ENCODE results near the gene SUCLG1. TPM values are rescaled to one million over a fixed set of nuclear protein-coding genes. Genes with fewer than 3 reads are reported as not detected.

The SUCLG1 gene
- total and polyA plus RNA-seq, 10 of the 15 experiments (the other 5 are each of a cell fraction or from before 2014, with no cell fraction given) = 75.4 to 197 (median 93.6) TPM

- no peak overlapping the region for H2AFZ ChIP-seq (ENCODE audit: control insufficient read depth, low read depth, low read length)
- peaks cover 2 to 8% of the 10 kb centered on the region in 2 experiments; a peak in 3 of 4 replicates for H3K36me3 ChIP-seq (ENCODE audit: control insufficient read depth in 2 of 2, insufficient read depth in 2 of 2, low read length in 1 of 2)
- FAIRE-seq = no peak
- no peak for TF ChIP-seq ESRRA (IDR thresholded peaks at IDR 0.05; ENCODE audit: low read length)
- no peak for TF ChIP-seq NFIC (IDR thresholded peaks at IDR 0.05; ENCODE audit: low read depth, low read length)
- TF ChIP-seq NFXL1 (IDR thresholded peaks at IDR 0.05; ENCODE audit: borderline replicate concordance) = no peak
- TF ChIP-seq CHD4 (IDR thresholded peaks at IDR 0.05) = no peak
- TF ChIP-seq RUNX3 (IDR thresholded peaks at IDR 0.05; ENCODE audit: low read length) = no peak
- H3K4me2 ChIP-seq (ENCODE audit: control insufficient read depth, insufficient read depth) = no peak overlapping the region
- H3K27me3 ChIP-seq (replicated peaks in 1 of 2; ENCODE audit: control insufficient read depth in 2 of 2, insufficient read depth in 2 of 2, low read length in 1 of 2) = no peaks in the 10 kb centered on the region
- no peaks in the 10 kb centered on the region for H3K79me2 ChIP-seq (ENCODE audit: control insufficient read depth, insufficient read depth, low read length)
- no peak overlapping the region for H3K4me3 ChIP-seq
- ATAC-seq = no peak
- DNase-seq (ENCODE audit: low read depth, low spot score) = no peak
- in situ Hi-C loops (cut with MboI) (no loop called here), intact Hi-C loops (cut with micrococcal nuclease; ENCODE audit: unreplicated experiment) (no loop called here)
- SMC1A ChIA-PET (ENCODE audit: uncharacterized antibody, unreplicated experiment) = no interaction called here
- CTCF ChIA-PET = no interaction called here
- BruUV-seq (replicated peaks) = no TSS peak
- no peaks in the 10 kb centered on the region for H4K20me1 ChIP-seq (ENCODE audit: control insufficient read depth, insufficient read depth)
- H3K27ac ChIP-seq (ENCODE audit: control insufficient read depth, insufficient read depth) = no peak overlapping the region
- 64% methylated on average over 2 of the region's 2 CpGs for WGBS (ENCODE audit: insufficient coverage, insufficient replicate concordance, low lambda C conversion rate, missing lambda C conversion rate)
- RAD21 ChIA-PET (ENCODE audit: unreplicated experiment) = no interaction called here
- POLR2A ChIA-PET = no interaction called here
- no peaks in the 10 kb centered on the region for H3K9me3 ChIP-seq (replicated peaks; ENCODE audit: control insufficient read depth, insufficient read depth, low read length)
- H3K4me1 ChIP-seq (ENCODE audit: control insufficient read depth, insufficient read depth, low read length) = no peaks in the 10 kb centered on the region
- H3K9ac ChIP-seq (ENCODE audit: control insufficient read depth, insufficient read depth, low read length) = no peak overlapping the region
Measured at GRCh38 chr2:84421197-84421596, 37.9 kb downstream of the SUCLG1 start.

- H3K36me3 ChIP-seq (ENCODE audit: control insufficient read depth in 2 of 2, insufficient read depth in 2 of 2, low read length in 1 of 2) = no peaks in the 10 kb centered on the region; a peak in 2 of 4 replicates
- no peak overlapping the region for H3K9ac ChIP-seq (ENCODE audit: control insufficient read depth, insufficient read depth, low read length)
- ChIA-PET POLR2A (interaction anchor here (0.6 kb wide), 1 partner anchor 119 kb away, joined by 3 read pairs; no protein-coding TSS in a partner anchor), SMC1A (ENCODE audit: uncharacterized antibody, unreplicated experiment) (interaction anchor here (1.3 kb wide), 1 partner anchor 8 kb away, joined by 3 read pairs; no protein-coding TSS in a partner anchor), CTCF (interaction anchor here (1.4 kb wide), 1 partner anchor 102 kb away, joined by 3 read pairs; no protein-coding TSS in a partner anchor), RAD21 (ENCODE audit: unreplicated experiment) (no interaction called here)
- H3K27ac ChIP-seq (ENCODE audit: control insufficient read depth, insufficient read depth) = no peak overlapping the region
- no peaks in the 10 kb centered on the region for H3K27me3 ChIP-seq (replicated peaks in 1 of 2; ENCODE audit: control insufficient read depth in 2 of 2, insufficient read depth in 2 of 2, low read length in 1 of 2)
- FAIRE-seq (no peak), DNase-seq (ENCODE audit: low read depth, low spot score) (no peak), ATAC-seq (no peak)
- no peaks in the 10 kb centered on the region for H3K79me2 ChIP-seq (ENCODE audit: control insufficient read depth, insufficient read depth, low read length)
- no peaks in the 10 kb centered on the region for H3K9me3 ChIP-seq (replicated peaks; ENCODE audit: control insufficient read depth, insufficient read depth, low read length)
- H3K4me1 ChIP-seq (ENCODE audit: control insufficient read depth, insufficient read depth, low read length) = no peaks in the 10 kb centered on the region
- intact Hi-C loops (cut with micrococcal nuclease; ENCODE audit: unreplicated experiment) (no loop called here), in situ Hi-C loops (cut with MboI) (no loop called here)
- no peak overlapping the region for H3K4me2 ChIP-seq (ENCODE audit: control insufficient read depth, insufficient read depth)
- H2AFZ ChIP-seq (ENCODE audit: control insufficient read depth, low read depth, low read length) = no peak overlapping the region
- 57% methylated on average over 4 of the region's 4 CpGs for WGBS (ENCODE audit: insufficient coverage, insufficient replicate concordance, low lambda C conversion rate, missing lambda C conversion rate)
- BruUV-seq (replicated peaks) = no TSS peak
- no peak overlapping the region for H3K4me3 ChIP-seq
- no peaks in the 10 kb centered on the region for H4K20me1 ChIP-seq (ENCODE audit: control insufficient read depth, insufficient read depth)
- TF ChIP-seq NFYA (IDR thresholded peaks at IDR 0.05; ENCODE audit: borderline replicate concordance, low read depth, low read length) = no peak
- no peak for TF ChIP-seq ZBTB4 (CRISPR knock-in tag; IDR thresholded peaks at IDR 0.05)
- no peak for TF ChIP-seq PML (IDR thresholded peaks at IDR 0.05; ENCODE audit: low read length)
- no peak for TF ChIP-seq HDGF (IDR thresholded peaks at IDR 0.05)
- no peak for TF ChIP-seq E2F8 (IDR thresholded peaks at IDR 0.05; ENCODE audit: low read depth, partially characterized antibody)
- TF ChIP-seq HDAC6 (IDR thresholded peaks at IDR 0.05; ENCODE audit: unreplicated experiment) = no peak
- no peak for TF ChIP-seq TCF7 (IDR thresholded peaks at IDR 0.05; ENCODE audit: borderline replicate concordance)
Measured at GRCh38 chr2:84417453-84418145, 41.5 kb downstream of the SUCLG1 start.

All from GM12878 (cell line).